K562 (cell line): ENCODE measurements around the gene GLYAT. TPM values are rescaled to one million over a fixed set of nuclear protein-coding genes. Genes with fewer than 3 reads are reported as not detected.

Experiments
- ZNF197 ChIP-seq: fragments of 200-800 bp; sonication (Bioruptor generic); IDR thresholded peaks from 2 replicates; pipeline ENCODE4 v1.6.1; 2016; ENCODE audit warnings: low read depth, missing genetic modification characterization, missing compliant biosample characterization
- polyA plus RNA-seq, 8 experiments: library from polyadenylated mRNA; depleted of rRNA in 4 of 8; stranded (reverse) in 5 of 8; unstranded in 3 of 8; fragments of >200 nt; fragmentation: Nextera tagmentation in 2 of 8; fragmentation: Illumina TruSeq in 1 of 8; extraction: Ambion mirVana in 2 of 8; extraction: Trizol in 1 of 8; gene quantifications; 2 replicates each; pipeline versions ENCODE4 v1.2.1 to v1.2.3, GENCODE V29; 2011 to 2014; ENCODE audit warnings: inconsistent platforms in 1 of 8, missing spikeins in 1 of 8
- total RNA-seq, 7 experiments: library from RNA; depleted of rRNA in 6 of 7; stranded (reverse); fragments of >200 nt in 6 of 7; fragmentation: Illumina TruSeq in 2 of 7; extraction: Trizol in 2 of 7; gene quantifications; 2 replicates each; pipeline versions ENCODE4 v1.2.1 to v1.2.3, GENCODE V29; 2011 to 2021; ENCODE audit warnings: low replicate concordance in 1 of 7
- TF ChIP-seq, protein P1 (sequence below): sonication (generic); formaldehyde crosslinking; IDR thresholded peaks from 2 replicates; pipeline ENCODE4 v1.8.0; 2023; ENCODE audit warnings: missing genetic modification reagents, mild to moderate bottlenecking, borderline replicate concordance

The GLYAT gene
- total and polyA plus RNA-seq, 9 of the 15 experiments (the other 6 are each of a cell fraction or from before 2014, with no cell fraction given): not detected

GRCh38 chr11:58773337-58773736, 41.6 kb upstream of the GLYAT start (continued):
- TF ChIP-seq, protein P1, sequence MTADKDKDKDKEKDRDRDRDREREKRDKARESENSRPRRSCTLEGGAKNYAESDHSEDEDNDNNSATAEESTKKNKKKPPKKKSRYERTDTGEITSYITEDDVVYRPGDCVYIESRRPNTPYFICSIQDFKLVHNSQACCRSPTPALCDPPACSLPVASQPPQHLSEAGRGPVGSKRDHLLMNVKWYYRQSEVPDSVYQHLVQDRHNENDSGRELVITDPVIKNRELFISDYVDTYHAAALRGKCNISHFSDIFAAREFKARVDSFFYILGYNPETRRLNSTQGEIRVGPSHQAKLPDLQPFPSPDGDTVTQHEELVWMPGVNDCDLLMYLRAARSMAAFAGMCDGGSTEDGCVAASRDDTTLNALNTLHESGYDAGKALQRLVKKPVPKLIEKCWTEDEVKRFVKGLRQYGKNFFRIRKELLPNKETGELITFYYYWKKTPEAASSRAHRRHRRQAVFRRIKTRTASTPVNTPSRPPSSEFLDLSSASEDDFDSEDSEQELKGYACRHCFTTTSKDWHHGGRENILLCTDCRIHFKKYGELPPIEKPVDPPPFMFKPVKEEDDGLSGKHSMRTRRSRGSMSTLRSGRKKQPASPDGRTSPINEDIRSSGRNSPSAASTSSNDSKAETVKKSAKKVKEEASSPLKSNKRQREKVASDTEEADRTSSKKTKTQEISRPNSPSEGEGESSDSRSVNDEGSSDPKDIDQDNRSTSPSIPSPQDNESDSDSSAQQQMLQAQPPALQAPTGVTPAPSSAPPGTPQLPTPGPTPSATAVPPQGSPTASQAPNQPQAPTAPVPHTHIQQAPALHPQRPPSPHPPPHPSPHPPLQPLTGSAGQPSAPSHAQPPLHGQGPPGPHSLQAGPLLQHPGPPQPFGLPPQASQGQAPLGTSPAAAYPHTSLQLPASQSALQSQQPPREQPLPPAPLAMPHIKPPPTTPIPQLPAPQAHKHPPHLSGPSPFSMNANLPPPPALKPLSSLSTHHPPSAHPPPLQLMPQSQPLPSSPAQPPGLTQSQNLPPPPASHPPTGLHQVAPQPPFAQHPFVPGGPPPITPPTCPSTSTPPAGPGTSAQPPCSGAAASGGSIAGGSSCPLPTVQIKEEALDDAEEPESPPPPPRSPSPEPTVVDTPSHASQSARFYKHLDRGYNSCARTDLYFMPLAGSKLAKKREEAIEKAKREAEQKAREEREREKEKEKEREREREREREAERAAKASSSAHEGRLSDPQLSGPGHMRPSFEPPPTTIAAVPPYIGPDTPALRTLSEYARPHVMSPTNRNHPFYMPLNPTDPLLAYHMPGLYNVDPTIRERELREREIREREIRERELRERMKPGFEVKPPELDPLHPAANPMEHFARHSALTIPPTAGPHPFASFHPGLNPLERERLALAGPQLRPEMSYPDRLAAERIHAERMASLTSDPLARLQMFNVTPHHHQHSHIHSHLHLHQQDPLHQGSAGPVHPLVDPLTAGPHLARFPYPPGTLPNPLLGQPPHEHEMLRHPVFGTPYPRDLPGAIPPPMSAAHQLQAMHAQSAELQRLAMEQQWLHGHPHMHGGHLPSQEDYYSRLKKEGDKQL: no peak
- 0 out of 2 replicates have a peak, but pooled peaks have one; percentile 22 for TF ChIP-seq ZNF197 (CRISPR knock-in tag)
